ENCODE results near the gene C5orf15.

Gene C5orf15

GRCh38 chr5:133919148-133920136 lies 49.0 kb downstream of the C5orf15 start:
- no peak for DNase-seq

GRCh38 chr5:133918731-133919130 lies 49.7 kb downstream of the C5orf15 start:
- no peak for DNase-seq

GRCh38 chr5:133918316-133918715 lies 50.1 kb downstream of the C5orf15 start:
- DNase-seq = no peak

GRCh38 chr5:133917785-133918184 lies 50.6 kb downstream of the C5orf15 start:
- no peak for DNase-seq

GRCh38 chr5:133916914-133917313 lies 51.5 kb downstream of the C5orf15 start:
- DNase-seq = no peak

- no peak for DNase-seq
Measured at GRCh38 chr5:133916479-133916878, 51.9 kb downstream of the C5orf15 start.

GRCh38 chr5:133914434-133914833 lies 54.0 kb downstream of the C5orf15 start:
- DNase-seq = no peak

GRCh38 chr5:133913413-133914155 lies 54.8 kb downstream of the C5orf15 start:
- no peak for DNase-seq

GRCh38 chr5:133912951-133913350 lies 55.5 kb downstream of the C5orf15 start:
- no peak for DNase-seq

- no peak for DNase-seq
Measured at GRCh38 chr5:133910571-133910970, 57.9 kb downstream of the C5orf15 start.

- no peak for DNase-seq
Measured at GRCh38 chr5:133909603-133910002, 58.8 kb downstream of the C5orf15 start.

GRCh38 chr5:133907075-133907474 lies 61.4 kb downstream of the C5orf15 start:
- no peak for DNase-seq

GRCh38 chr5:133906303-133906702 lies 62.1 kb downstream of the C5orf15 start:
- no peak for DNase-seq
